Muscle of arm (tissue), 12 donors: ENCODE data around the gene C17orf78. TPM values are rescaled to one million over a fixed set of nuclear protein-coding genes. Genes with fewer than 3 reads are reported as not detected.
"Not testable (repeated sequence)": the region's sequence is repeated elsewhere in the genome, so short reads cannot be mapped to it uniquely, and the experiment has no call there.

Experiments used
- DNase-seq: peaks from one replicate; pipeline ENCODE4 v3.0.0-alpha.2; 2013
- polyA plus RNA-seq, 12 donors: library from polyadenylated mRNA; unstranded; fragments of 120-200 nt; gene quantifications; one replicate each; pipeline ENCODE4 v1.2.1, GENCODE V29; 2013; ENCODE audit not compliant: insufficient read length in 12 of 12

Gene C17orf78
- polyA plus RNA-seq, 12 donors, result 0.12 to 0.29 (median 0.19) TPM; not detected in 7

DNA sequence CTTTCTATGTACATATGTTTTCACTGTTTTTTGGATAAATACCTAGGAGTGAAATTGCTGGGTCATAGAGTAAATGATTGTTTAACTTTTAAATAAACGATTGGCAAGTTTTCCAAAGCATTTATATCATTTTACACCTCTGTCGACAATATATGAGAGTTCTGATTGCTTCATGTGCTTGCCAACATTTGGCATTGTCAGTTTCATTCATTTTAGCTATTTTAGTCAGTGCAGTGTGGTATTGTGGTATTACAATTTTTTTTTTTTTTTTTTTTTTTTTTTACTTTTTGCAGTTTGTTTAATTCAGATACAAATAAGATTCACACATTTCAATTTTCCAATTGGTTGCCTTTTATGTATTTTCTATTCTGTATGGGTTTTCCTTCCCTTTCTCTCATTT is 56.9 kb downstream of the C17orf78 start:
- DNase-seq, result no peak

DNA sequence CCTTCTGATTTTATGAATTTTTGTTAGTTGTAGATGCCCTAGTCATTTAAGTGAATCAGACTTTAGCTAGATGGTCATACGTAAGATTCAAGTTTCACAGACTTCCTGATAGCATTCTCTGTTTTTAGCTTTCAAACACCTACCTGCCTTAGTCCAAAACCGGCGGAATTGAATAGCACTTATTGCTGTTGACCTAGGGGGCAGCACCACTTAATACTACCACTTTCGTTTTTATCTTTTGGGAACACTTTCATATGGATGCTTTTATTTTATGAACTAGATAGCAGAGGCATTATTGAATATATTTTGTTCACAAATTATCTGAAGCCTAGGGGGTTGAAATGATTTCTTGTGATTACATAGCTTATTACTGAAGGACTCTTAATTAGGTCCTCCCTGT is 62.4 kb downstream of the C17orf78 start:
- no peak for DNase-seq

DNA sequence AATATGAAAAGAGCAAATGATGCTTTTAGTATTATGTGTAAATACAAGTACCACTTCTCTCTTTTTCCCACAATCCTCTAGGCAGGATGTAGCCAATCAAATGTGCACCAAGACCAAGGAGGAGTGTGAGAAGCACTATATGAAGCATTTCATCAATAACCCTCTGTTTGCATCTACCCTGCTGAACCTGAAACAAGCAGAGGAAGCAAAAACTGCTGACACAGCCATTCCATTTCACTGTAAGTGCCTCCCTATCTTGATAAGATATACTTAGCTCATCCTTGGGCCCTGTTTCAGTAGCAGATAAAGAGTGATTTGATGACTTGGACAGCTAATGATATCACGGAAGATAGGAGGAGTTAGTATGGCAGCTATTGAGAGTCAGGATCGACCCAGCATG is 64.6 kb downstream of the C17orf78 start:
- no peak for DNase-seq

DNA sequence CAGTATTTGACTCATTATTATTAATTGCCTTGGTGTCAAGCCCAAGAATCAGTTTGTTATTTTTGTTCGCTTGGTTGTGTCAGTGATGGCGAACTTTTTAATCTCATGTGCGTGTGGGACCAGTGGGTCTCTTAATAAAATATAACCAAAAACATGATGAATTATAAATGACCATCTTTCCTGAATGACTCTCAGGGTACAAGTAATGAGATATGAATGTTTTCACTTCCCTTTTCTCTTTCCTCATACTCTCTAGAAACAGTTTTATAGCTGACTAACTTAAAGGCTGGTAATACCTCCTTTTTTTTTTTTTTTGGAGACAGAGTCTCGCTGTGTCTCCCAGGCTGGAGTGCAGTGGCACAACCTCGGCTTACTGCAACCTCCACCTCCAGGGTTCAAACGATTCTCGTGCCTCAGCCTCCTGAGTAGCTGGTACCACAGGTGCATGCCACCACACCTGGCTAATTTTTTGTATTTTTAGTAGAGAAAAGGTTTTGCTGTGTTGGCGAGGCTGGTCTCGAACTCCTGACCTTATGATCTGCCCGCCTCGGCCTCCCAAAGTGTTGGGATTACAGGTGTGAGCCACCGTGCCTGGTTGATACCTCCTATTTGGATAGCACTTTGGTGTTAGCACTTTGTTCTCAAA is 65.7 kb downstream of the C17orf78 start:
- not testable (repeated sequence) for DNase-seq

Other genes starting within 250 kb of the C17orf78 start
- 10 to 100 TPM in 11 of 12 donors, not detected in 1; 21.6 to 54.8 (median 29.8) TPM for gene ACACA, start 30.9 kb downstream of the C17orf78 start, polyA plus RNA-seq
- 10 to 100 TPM in 11 of 12 donors, not detected in 1; 17.0 to 30.6 (median 21.1) TPM for gene TADA2A, start 30.9 kb downstream of the C17orf78 start, polyA plus RNA-seq
- 10 to 100 TPM in 6 of 12 donors, 1 to 10 TPM in 5, not detected in 1; 6.1 to 15.1 (median 10.5) TPM for gene DUSP14, start 113.9 kb downstream of the C17orf78 start, polyA plus RNA-seq
- 10 to 100 TPM in 11 of 12 donors, not detected in 1; 21.7 to 39.9 (median 29.4) TPM for gene SYNRG, start 233.4 kb downstream of the C17orf78 start, polyA plus RNA-seq